GM18517 (cell line): ENCODE results near the gene MTAP.
A peak's percentile ranks its signal among the peaks of the same experiment; 100 is the strongest.

Experiments
- ATAC-seq: cut with Tn5 transposase; IDR thresholded peaks from one replicate; pipeline ENCODE4 v1.9.1; 2021; ENCODE audit warnings: mild to moderate bottlenecking, moderate library complexity; ENCODE audit not compliant: unreplicated experiment

Gene MTAP

GRCh38 chr9:21804331-21804730 is 1.9 kb downstream of the MTAP start:
- ATAC-seq = no peak

GRCh38 chr9:21804791-21805190 is 2.4 kb downstream of the MTAP start:
- no peak for ATAC-seq

GRCh38 chr9:21806644-21807043 is 4.2 kb downstream of the MTAP start:
- no peak for ATAC-seq

DNA sequence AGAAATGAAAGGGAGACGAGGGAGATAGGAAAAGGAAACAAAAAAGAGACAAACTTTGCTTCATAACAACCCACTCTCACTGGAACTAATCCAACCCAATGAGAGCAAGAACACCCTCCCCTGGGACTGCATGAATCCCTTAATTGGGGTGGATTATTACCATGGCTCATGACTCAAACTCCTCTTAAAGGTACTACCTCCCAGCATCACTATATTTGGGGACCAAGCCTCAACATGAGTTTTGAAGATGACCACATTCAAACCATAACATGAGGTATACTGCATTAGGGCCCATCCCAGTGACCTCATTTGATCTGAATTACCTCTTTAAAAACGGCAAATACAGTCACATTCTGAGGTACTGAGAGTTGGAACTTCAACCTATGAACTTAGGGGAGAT is 8.0 kb downstream of the MTAP start:
- no peak for ATAC-seq

DNA sequence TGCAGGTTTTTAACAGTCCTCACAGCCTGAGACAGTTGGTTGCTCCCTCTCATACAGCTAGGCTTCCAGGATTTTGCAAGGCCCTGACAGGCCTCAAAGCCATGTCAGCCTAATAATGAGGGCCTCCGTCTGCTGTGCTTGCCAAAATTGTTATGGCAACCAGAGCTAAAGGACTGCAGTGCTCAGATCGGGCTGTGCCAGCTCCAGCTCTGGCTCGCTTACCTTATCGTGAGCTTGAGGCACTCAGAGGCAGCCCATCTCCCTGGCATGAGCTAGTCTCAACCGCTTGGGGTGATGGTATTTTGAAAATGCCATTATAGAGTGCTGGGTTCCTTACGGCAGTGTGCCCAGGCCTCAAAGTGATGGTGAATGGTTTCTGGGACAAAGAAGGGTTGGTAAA is 8.4 kb downstream of the MTAP start:
- ATAC-seq = no peak

DNA sequence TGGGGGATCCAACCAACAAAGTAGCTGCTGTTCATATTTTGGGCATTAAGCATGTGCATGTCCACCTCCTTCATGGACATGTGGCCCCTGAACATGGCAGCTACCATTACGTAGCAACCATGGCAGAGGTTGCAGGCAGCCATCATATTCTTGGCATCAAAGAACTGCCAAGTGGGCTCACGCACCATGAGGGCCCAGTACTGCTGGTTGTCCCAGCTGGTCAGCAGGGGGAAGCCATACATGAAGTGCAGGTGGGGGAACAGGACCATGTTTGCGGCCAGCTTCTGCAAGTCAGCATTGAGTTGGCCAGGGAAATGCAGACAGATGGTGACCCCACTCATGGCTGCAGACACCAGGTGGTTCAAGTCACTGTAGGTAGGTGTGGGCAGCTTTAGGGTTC is 9.5 kb downstream of the MTAP start:
- no peak for ATAC-seq

DNA sequence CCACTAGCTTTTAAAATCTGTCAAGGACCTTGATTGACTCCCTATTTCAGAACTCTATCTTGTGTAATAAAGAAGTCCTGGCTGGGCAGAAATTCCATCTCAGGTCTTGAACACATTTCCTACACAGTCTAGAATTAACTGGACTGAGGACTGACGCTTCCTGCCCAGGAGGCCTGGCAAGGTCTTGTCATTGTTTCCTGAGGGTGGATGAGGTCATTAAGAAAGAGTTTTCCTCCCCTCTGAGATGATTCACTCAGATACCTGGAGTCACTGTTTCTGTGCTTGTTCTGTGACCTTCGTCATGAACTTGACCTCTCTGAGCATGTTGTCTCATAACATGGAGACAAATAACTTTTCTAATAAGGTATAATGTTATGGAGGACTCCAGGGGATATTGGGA is 10.0 kb downstream of the MTAP start:
- ATAC-seq = no peak

DNA sequence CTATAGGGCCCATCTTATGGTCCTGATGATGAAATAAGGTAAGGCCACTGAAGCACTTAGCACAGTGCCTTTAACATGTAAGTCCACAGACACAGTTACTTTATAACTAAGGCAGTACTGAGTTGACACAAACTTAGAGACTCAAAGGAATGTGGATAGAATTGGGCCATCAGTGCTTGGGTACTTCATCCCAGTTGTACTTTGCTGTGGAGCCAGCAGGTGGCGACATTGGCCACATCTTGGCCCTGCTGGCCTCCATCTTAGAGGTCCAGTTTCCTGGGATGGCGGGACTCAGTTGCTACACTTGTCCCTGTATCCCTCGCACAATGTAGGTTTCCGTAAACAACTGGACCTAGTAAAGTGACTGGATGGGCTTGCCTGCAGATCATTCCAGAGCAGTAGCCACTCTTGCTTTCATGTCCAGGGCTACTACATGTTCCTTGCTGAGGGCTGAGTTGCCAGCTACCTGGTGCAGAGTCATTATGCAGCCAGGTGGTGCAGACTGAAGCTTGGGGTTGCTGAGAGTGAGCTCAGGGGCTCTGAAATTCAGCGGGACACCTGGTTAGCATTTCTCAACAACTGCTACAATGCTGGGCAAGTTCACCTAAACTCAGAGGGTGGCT is 10.6 kb downstream of the MTAP start:
- ATAC-seq = peak; percentile 72

DNA sequence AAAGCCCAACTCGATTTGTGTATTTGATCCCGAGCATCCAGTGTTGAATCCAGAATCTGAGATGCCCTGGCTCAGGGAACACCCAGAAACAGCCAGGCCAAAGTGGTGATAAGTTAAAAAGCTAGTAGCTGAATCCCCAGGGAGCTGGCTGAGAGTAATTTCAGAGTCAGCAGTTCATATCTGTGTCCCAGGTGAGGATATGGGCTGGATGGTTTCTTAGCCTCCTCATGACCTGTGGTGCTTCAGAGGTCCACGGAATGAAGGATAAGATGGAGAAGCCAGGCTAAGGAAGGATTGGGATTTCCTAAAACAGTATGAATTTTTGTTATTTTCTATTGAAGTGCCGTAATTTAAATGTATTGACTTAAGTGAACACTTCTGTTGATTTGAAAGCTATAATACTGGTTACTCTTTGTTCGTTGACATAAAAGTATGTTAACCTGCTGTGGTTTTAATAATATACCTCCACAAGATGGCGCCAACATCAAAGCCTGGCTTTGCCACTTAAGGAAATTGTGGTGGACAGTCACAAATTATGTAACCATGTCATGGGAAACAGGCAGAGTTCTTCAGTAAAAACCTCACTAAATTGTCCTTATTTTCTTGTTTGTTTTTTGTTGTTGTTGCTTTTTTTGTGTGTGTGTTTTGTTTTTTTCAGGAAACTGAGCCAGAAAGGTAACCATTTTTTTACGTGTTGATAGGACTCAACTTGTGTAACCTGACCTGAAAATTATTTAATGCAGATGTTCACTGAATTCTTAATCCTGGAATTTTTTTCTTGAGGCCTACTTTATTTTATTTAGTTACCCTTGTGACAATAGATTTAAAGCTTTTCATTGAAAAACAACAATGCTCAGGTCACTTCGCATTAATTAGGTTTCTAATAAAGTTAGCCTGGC is 11.4 kb downstream of the MTAP start:
- peak; percentile 52 for ATAC-seq

DNA sequence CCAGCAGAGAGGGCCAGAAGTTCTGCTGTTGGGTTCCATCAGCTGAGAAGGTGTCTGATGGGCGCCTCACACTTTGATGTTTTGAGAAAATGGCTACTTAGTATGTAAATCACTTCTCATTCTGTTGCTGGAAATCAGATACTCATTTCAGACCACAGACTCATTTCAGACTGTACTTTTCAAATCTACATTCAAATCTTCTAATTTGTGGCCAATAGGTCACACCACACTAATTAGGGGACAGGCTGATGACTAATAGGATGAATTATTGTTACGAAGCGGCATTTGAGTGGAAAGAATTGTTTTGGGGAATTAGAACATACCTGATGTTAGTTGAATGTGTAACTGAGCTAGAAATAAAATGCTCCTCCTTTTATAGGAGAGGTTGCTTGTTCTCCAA is 13.2 kb downstream of the MTAP start:
- ATAC-seq = no peak

DNA sequence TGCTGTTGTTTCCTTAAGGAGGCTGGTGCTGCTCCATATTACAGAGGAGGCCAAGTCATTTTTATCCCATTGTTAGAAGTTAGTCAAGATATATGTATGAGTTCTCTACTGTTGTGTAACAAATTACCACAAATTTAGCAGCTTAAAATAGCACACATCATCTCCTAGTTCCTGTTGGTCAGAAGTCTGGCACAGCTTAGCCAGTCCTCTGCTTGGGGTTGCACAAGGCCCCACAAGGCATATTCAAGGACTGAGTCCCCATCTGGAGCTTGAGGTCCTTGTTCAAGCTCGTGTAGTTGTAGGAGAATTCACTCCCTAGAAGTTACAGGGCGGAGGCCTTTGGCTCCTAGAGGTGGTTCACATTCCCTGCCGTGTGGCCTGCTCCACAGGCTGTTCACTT is 14.7 kb downstream of the MTAP start:
- ATAC-seq = no peak

DNA sequence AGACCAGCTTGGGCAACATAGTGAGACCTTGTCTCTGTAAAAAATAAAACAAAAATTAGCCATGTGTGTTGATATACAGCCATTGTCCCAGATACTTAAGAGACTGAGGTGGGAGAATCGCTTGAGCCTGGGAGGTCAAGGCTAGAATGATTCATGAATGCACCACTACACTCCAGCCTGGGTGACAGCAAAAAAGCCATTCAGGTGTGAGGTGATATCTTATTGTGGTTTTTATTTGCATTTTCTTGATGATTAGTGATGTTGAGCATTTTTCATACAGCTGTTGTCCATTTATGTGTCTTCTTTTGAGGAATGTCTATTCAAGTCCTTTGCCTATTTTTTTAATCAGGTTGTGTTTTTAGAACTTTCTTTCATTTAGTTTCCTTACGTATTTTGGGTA is 23.2 kb downstream of the MTAP start:
- no peak for ATAC-seq

DNA sequence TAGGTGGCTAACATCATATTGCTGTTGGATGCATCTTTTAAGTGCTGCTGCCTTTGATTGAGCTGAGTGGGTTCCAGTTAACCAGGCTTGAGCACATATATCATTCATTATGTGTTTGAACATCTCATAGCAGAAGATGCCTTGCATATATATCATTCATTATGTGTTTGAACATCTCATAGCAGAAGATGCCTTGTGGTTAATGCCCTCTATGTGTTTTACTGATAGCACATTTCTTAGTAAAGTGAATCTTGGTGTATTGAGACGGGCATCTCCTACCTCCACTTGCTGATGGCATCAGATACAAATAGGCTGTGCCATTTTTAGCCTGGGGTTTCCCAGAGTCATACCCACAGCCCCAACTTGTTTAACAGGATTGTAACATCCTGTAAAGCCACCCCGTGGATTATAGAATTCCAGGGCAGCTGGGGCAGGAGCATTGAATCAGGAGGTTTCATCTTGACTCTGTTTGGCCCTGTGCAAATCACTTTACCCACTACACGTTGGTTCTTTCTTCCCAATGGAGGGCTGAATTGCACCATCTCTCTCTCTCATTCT is 26.5 kb downstream of the MTAP start:
- no peak for ATAC-seq

DNA sequence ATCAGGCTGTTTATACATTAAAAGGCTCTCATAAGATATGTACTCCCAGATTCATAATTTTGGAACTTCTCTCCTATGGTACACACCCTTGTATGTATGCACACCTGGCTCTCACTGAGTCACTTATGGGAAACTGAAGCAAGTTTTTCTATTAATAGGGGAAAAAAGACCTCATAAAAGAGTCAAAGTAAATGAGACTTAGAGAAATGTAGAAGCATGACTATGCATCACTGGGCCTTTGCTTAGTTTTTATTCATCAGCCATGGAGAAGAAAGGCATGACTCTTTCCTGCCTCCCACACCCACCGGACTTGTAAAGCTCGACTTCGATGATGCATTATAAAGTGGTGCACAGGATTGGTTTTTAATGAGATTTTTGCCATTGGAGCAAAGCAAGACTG is 28.2 kb downstream of the MTAP start:
- ATAC-seq = no peak

GRCh38 chr9:21831841-21832509 is 29.5 kb downstream of the MTAP start:
- ATAC-seq = peak; percentile 60

- peak; percentile 79 for ATAC-seq
Observed at GRCh38 chr9:21833090-21833801, 30.8 kb downstream of the MTAP start.

DNA sequence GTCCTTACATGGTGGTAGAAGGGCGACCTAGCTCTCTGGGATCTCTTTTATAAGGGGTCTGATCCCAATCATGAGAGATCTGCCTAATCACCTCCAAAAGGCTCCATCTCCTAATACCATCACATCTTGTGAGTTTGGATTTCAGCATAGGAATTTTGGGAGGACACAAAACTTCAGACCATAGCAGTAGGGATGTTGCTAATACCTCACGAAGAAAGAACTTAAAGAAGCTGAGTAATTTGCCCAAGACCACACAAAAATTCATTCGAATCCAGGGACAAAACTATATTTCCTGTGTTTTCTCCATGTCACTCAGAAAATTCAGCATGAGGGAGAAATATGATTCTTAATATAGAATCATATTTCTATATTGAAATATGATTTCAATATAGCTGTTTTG is 32.7 kb downstream of the MTAP start:
- no peak for ATAC-seq

DNA sequence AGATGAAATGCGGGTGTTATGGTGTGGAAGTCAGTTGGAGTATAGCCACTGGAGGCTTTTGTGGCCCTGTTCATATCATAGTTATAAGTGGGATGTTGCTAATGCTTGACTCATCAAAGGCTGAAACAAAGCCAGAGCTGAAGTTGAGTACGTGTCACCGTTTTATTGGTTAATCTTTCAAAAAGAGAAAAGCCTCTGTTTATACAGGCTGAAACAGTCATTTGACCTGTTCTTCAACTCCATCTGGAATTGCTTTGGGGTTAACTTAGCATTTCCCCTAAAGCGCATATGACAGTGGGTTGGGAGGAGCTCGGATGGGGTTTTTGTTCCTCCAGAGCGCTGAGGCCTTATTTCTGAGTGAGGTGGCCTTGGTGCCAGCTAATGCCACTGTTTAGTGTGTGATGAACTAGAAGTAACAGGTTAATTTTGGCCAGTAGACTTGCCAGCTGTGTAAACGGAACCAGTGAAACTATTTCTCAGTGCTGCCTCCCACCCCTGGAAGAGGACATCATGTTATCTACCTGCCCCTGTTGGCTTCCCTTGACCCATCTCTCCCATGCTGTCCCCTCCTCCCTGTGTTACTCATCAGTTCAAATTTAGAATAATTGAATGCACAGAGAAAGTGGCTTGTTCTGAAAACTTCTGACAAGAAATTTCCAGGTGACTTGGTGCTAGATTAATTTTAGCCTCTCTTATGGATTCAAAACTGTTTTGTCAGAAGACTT is 34.2 kb downstream of the MTAP start:
- no peak for ATAC-seq

DNA sequence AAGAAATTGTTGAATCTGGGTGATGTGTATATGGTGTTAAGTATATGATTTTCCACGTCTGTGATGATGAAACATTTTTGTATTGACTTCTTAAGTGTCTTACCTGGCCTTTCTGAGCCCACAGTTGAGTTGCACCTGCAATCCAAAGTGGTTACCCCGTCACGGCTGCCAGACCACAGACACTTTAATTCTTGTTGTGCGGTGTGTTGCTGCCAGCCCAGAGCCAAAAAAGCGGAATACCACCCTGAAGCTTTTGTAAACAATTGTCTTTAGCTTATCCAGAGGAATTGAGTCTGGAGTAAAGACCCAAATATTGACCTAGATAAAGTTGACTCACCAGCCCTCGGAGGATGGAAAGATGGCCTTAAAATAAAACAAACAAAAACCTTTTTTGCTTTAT is 35.1 kb downstream of the MTAP start:
- no peak for ATAC-seq

- ATAC-seq = no peak
Observed at GRCh38 chr9:21840647-21841046, 38.2 kb downstream of the MTAP start.
